ENCODE data around the gene CENATAC.
"Not testable (repeated sequence)": the region's sequence is repeated elsewhere in the genome, so short reads cannot be mapped to it uniquely, and the experiment has no call there.

Gene CENATAC

GRCh38 chr11:119056421-119056999 lies 58.6 kb downstream of the CENATAC start:
- peak; percentile 59 to 67 for DNase-seq

GRCh38 chr11:119057000-119057769 lies 59.2 kb downstream of the CENATAC start, which contains the start of gene HYOU1:
Gene HYOU1, minus strand, starts transcription at chr11:119057205. Its CDS starts 1,045 bp downstream, at chr11:119056160.
- peak; percentile 98 for DNase-seq

DNA sequence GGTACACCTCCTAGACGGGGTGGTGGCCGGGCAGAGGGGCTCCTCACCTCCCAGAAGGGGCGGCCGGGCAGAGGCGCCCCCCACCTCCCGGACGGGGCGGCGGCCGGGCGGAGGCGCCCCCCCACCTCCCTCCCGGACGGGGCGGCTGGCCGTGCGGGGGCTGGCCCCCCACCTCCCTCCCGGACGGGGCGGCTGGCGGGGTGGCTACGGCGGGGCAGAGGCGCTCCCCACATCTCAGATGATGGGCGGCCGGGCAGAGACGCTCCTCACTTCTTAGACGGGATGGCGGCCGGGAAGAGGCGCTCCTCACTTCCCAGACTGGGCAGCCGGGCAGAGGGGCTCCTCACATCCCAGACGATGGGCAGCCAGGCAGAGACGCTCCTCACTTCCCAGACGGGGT lies 61.2 kb downstream of the CENATAC start:
- not testable (repeated sequence) for DNase-seq

- no peak for DNase-seq
Observed at GRCh38 chr11:119061256-119061655, 63.3 kb downstream of the CENATAC start.

GRCh38 chr11:119062779-119063178 lies 64.8 kb downstream of the CENATAC start:
- no peak for DNase-seq

- DNase-seq = peak; percentile 54 to 68
Observed at GRCh38 chr11:119065369-119065768, 67.4 kb downstream of the CENATAC start.
